GM19043 (cell line): Measurements from ENCODE around the gene ARPP21.
"Not testable (repeated sequence)": the region's sequence is repeated elsewhere in the genome, so short reads cannot be mapped to it uniquely, and the experiment has no call there.

Experiments used
- ATAC-seq: cut with Tn5 transposase; IDR thresholded peaks from one replicate; pipeline ENCODE4 v1.9.1; 2021; ENCODE audit warnings: low read depth; ENCODE audit not compliant: unreplicated experiment

The ARPP21 gene

DNA sequence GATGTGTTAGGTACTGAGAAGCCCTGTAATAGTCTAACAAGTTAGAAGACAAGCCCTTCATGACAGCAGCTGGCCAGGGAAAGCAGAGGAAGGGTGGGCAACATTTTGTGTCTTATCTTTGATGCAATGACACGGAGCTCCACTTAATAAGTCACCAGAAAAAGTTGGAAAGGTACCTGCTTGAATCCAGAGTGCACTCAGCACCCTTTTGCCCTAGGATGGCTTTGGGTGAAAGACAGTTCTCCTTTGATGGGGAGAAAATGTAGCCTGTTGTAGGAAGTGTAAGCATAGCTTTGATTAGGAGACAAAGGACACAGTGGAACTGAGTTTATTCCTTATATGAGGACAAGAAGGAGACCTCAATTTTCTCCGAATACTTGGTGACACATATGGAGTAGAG is 137.0 kb downstream of the ARPP21 start:
- no peak for ATAC-seq

DNA sequence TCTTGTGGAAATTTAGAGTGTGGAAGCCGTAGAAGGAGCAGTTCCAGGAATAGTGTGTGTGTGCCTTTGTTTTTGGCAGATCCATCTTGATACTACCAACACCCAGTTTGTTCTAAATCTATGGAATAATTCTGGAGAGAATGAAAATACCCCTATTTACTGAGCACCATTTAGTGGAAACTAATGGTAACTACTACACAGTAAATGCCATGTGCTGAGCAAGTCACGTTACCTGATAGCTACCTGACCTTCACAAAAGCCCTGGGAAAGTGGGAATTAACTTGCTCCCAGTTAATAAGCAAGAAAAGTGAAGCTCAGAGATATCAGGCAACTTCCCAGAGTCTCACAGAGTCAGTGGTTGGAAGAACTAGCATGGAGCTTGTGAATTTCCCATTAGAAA is 137.7 kb downstream of the ARPP21 start:
- ATAC-seq: no peak

DNA sequence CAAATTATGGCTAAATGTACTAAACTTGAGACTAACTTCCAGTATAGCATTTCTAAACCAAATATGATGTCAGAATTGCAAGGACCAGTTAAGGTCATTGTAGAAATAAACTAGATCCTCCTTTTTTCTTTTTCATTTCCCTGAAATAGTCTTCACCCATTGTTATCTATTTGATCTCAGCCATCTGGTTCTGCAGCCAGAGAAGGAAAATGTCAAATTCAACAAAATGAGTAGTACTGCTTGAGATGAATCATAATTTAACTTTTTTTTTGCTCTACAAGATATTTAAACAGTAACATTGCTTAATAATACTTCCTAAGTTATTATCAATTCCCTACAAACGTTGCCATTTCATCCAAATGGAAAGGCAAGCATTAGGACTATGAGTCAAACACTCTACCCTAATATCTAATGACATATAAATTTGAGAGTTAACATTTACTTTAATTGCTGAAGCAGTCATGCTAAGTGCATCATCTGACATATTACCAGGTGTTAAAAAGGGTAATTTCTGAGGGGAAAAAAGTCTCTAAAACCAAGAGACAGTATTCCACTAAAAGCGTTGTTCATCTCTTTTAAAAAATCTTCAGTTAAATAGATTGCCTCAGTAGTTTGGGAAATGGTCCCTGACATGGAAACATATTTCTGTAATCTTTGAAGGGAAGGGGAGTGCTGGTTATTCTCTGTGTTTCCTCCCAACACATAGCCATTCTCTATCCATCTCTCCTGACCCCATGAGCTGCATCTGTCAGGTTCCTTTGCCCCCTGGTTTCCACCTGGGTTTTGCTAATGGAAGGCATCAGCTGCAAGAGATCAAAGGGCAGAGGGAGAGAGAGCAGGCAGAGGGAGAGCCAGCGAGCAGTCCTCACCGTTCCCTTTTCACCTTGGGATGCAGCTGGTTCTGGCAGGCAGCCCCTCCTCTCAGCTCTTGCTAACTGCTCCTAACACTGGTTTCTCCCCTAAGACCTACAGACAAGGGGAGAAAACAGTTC is 138.5 kb downstream of the ARPP21 start:
- ATAC-seq: no peak

DNA sequence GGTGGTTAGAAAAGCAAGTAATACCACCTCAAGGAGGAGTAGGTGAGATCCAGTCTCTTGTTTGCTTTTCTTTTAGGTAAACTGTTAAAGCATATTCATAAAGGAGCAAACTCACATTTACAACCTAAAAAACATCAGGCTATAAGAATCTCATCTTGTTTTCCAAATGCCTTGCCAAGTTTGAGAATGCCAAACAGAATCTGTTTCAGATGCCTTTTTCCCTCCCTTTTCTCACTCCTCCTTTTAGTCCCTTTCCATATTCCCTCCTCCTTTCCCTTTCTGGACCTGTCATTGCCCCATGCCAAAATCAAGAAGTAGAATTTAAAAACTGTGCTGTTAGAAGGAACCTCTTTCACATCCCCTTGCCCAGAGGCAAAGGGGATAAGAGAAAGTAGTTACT is 140.3 kb downstream of the ARPP21 start:
- no peak for ATAC-seq

DNA sequence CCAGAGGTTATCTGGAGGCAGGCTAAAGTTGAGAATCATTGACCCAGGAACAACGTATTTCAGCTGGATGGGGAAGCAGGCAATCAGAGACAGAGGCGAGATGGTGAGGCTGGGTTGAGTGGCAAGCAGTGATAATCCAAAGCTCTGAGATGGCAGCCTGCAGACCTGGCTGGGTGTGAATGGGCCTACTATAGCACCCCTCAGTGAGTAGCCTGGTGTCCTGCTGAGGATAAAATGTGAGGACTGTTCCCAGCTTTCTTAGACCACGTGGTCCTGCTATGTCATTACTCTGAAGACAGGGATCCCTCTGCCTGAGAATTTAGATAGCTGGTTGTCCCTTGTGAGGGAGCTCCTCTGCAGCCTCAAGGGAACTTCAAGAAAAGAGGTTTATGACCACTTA is 141.5 kb downstream of the ARPP21 start:
- no peak for ATAC-seq

DNA sequence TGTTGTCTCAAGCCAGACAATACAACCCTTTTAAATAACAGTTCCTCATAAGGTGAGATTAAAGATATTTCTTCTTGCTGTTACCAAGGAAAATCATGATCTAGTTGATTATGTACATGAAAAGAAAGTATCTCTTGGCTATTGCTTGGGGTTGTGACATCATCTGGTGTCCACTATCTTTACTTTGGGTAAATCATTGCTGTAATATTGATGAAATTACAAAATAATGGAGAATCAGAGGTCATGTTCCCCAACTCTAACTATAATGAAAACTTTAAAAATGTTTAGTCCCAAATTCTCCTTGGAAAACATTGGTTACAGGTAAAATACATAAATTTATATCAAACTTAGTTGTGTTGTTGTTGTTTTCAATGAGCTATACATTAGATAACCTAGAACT is 142.2 kb downstream of the ARPP21 start:
- ATAC-seq: no peak

DNA sequence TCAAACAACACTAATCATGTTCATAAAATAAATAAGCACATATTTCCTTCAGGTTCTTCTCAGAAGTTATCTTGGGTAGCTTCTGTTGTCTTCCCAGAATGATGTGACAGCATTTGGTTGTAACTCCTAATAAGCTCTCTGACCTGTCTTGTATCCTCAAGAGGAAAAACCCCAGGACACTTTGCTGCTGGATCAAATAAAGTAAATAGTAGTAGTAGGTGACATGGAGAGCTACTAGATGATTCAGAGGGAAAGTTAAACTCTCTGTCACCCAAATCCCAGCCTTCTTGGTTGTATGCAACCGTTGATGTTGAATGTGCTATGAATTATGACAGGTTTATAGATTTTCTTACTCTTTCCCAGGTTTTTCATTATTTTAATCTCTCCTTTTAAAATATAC is 143.0 kb downstream of the ARPP21 start:
- no peak for ATAC-seq

DNA sequence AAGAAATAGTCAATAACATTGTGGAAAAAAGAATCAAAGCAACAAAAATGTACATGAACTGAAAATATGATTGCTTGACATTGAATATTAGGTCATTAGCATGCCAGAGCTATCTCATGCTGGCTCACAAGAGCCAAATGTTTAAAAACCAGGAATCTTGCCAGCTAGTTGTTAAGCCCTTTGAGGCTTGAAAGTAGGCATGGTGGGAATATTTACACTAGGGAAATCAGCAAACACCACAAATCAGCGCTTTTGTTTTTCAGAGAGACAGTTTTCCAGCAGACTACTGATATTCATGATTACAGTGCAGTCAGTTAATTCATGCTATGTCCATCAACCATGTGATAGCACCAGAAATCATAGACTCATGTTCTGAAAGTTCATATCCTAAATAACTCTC is 144.8 kb downstream of the ARPP21 start:
- ATAC-seq: no peak

DNA sequence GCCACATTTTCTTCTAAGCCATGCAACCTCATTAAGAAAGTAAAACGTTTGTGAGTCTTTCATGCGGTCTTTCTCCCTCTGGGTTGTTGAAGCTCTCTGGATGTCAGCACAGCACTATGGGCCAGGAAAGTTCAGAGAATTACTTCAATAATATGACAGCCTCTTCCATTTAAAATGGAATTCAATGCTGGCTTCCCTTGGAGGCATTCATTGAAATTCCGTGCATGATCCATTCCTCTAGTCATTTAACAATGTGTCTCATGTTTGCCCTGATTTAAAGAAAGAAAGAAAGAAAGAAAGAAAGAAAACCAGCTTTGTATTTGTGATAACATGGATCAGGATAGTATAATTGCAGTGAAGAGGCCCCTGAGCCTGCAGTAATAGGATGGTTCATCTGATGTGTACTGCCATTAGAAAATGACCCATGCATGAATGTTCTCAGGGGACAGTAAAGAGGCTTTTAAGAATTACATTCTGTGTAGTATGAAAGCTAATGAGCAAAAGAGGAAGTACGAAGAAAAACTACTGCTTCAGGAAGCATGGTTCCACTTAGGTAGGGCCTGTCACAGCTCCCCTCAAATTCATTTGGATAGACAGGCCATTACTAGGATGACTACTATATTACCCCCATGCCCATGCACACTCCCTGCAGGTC is 146.0 kb downstream of the ARPP21 start:
- ATAC-seq: no peak

DNA sequence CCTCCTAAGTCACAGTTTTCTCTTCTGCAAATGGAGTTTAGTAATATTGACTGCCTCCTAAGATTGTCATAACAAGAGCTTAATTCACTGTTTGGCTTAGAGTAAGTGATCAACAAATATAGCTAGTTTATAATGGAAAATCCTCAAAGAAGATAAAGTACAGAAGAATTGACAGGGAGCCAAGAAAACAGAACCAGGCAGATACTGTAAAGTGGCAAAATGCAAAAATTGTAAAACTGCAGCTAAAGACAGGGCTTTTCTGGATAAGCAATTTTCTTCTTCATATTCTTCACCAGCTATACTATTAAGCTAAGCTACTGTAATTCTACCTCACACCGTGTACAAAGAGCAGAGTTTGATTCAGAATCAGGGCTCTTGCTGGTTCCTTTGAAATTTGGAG is 148.6 kb downstream of the ARPP21 start:
- no peak for ATAC-seq

DNA sequence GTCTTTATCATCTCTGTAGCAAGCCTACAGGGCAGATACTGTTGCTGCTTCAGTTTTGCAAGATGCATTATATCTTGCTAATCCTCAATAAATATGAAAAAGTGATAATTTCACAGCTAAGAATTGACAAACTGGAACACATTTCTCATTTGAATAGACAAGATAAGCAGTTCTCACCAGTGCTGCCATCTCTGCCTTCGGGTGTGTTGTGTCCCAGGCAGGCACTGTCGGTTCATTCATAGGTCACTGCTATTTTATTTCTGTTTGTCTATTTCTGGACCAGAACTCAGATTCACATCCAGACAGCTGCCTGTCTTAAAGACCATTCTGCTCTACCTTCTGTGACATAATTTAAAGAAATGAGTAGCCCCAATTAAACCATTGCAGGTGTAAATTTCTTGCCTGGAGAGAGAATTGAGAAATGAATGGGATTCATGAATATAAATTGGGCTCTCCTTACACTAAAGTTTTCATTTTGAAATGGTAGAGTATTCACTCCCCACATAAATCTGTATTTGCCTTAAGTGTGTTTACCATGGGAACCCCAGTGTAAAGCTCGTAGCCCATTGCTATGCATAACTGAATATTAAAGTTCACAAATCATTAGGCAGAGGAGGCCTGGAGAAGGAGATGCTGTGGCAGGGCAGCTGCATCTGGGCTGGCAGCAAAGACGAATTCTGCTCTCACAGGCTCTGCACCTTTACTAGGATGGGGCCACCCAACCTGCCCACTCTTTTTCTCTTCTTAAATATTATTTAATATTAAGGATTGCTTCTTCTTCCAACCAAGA is 149.9 kb downstream of the ARPP21 start:
- ATAC-seq: no peak

DNA sequence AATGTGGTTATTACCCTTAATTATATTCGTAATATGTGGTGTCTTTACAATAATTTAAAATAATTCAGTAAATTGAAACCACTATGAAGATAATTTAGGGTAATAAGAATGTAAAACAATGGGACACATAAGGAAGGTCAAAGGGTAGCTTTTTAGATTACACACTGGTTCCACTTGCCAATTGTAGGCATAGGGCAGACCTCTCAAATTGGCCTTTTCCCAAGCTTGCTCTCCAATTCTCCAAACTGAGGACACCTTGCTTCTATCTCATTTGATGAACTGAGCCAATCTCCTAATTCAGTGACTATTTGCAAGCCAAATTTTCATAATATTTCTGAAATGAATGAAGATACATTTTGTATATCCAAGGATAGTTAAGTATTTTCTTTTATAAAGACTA is 151.4 kb downstream of the ARPP21 start:
- no peak for ATAC-seq

DNA sequence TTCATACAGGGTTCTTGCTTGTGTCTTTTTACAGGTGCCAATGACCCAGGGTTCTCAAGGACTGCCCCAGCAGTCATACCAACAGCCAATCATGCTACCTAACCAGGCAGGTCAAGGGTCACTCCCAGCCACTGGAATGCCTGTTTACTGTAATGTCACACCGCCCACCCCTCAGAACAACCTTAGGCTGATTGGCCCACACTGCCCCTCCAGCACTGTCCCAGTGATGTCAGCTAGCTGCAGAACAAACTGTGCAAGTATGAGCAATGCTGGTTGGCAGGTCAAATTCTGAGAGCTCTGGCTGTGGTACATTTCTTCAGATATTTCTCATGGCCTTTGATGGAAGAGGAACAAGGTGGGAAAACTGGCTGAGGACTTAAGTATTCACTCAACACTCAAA is 154.3 kb downstream of the ARPP21 start:
- no peak for ATAC-seq

DNA sequence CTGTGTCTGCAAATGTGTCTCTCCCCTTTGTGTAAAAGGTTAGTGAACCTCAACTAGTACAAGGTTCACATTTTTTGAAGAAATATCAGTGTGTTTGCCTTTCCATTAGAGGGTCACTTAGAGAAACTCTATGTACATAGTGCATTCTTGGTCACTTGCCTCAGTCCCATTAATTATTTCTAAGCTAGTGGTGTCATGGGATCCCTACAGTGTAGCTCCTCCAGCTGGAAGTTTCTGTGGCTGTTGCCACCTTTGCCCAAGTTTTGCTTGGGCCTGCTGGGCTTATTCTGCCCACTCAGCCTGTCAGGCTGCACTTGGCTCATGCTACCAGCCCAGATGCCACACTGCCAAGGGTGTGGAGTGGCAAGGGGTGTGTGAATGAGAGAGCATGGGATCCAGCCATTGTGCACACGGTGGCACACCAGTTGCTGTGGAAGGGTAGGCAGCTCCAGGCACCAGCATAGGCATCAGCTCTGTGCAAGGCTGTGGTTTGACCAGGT is 161.7 kb downstream of the ARPP21 start:
- ATAC-seq: no peak

DNA sequence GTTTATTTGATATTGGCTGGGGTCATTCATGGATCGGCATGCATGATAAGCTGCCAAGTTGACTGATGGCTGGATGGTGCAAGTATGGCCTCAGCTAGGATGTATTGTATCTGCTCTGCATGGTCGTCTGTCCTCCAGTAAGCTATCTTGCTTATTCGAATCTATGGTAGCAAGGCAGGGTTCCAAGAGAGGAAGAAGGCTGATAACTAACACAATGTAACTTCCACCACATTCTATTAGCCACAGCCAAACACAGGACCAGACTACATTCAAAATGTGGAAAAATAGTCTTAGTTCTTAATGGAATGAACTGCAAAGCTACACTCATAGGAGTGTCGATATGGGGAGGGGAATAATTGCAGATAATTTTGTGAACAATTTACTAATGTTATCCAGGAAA is 175.2 kb downstream of the ARPP21 start:
- ATAC-seq: no peak

DNA sequence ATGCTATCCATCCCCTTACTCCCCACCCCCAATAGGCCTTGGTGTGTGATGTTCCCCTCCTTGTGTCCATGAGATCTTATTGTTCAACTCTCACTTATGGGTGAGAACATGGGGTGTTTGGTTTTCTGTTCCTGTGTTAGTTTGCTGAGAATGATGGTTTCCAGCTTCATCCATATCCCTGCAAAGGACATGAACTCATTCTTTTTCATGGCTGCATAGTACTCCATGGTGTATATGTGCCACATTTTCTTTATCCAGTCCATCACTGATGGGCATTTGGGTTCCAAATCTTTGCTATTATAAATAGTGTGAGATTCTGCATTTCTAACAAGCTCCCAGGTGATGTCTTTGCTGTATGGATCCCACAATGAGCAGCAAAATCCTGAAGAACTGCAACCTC is 176.5 kb downstream of the ARPP21 start:
- not testable (repeated sequence) for ATAC-seq

DNA sequence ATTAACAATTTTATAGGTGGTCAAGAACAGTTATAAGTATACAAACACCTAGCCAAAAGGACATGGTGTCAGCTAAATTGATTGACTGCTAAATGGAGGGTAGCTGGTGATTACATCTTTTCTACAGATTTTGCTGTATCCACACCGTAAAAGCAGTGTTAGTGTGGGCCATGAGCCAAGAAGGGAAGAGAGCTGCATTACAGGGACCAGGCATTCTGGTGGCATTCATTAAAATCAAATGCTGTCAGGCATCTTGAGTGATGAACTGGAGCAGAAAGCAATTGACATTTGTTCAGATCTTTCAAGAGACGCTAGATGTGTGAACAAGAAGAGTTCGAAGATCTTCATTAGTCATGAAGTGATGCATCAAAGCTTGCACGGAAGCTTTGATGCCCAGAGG is 177.9 kb downstream of the ARPP21 start:
- no peak for ATAC-seq

DNA sequence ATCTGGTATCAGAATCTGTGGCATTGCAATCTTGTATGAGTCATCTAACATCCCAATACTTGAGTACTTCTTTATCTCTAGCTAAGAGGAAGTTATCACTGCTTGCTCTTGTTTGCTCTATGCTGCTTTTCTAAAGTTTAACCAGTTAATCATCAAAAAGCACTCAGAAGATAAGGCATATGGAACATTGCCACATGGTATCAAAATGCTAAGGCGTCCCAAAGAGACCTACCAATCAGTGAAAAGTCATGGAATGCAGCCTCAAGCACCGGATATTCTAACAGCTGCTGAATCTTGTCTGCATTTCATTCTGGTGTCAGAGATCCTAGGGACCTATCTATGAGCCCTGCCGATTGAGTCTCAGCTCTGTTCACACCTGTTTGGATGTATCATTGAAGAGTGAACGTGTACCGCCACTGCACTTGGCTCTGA is 192.8 kb downstream of the ARPP21 start:
- no peak for ATAC-seq
